Measurements from ENCODE around the gene EEFSEC. TPM values are rescaled to one million over a fixed set of nuclear protein-coding genes. Genes with fewer than 3 reads are reported as not detected.

The EEFSEC gene
- polyA plus RNA-seq, 1 donor (not counting 4 experiments of a cell fraction or from before 2014, with no cell fraction given), result 8.7 TPM

- Histone ChIP-seq H3K9ac (ENCODE audit: control insufficient read depth, extremely low read depth, insufficient read depth, low read length) (no peak overlapping the region), H3K4me1 (ENCODE audit: control insufficient read depth, extremely low read depth, insufficient read depth, low read length) (peaks cover 6% of the 10 kb centered on the region), H3K27ac (ENCODE audit: control insufficient read depth, insufficient read depth, low read length) (no peak overlapping the region), H3K9me1 (ENCODE audit: control insufficient read depth, extremely low read depth, insufficient read depth, low read length) (no peaks in the 10 kb centered on the region), H2AFZ (ENCODE audit: control insufficient read depth, low read length) (no peak overlapping the region), H3K79me2 (ENCODE audit: control insufficient read depth, insufficient read depth, low read length) (no peaks in the 10 kb centered on the region), H3K4me2 (ENCODE audit: control insufficient read depth, extremely low read depth, insufficient read depth, low read depth, low read length) (no peak overlapping the region), H3K9me3 (ENCODE audit: control insufficient read depth, low read depth, low read length) (no peaks in the 10 kb centered on the region), H4K20me1 (ENCODE audit: control insufficient read depth, extremely low read depth, insufficient read depth, low read length) (no peaks in the 10 kb centered on the region), H3K27me3 (ENCODE audit: control insufficient read depth, extremely low read depth, insufficient read depth, low read length) (peaks cover 4% of the 10 kb centered on the region), H3K4me3 (ENCODE audit: control insufficient read depth in 2 of 3, extremely low read depth in 1 of 3, insufficient read depth in 2 of 3, low read depth in 1 of 3, low read length in 3 of 3) (no peak overlapping the region), H3K36me3 (ENCODE audit: control insufficient read depth in 2 of 2, extremely low read depth in 1 of 2, insufficient read depth in 2 of 2, low read length in 2 of 2) (no peaks in the 10 kb centered on the region)
- no peak for TF ChIP-seq EZH2 (IDR thresholded peaks at IDR 0.05; ENCODE audit: low read length)
- TF ChIP-seq, protein P1, sequence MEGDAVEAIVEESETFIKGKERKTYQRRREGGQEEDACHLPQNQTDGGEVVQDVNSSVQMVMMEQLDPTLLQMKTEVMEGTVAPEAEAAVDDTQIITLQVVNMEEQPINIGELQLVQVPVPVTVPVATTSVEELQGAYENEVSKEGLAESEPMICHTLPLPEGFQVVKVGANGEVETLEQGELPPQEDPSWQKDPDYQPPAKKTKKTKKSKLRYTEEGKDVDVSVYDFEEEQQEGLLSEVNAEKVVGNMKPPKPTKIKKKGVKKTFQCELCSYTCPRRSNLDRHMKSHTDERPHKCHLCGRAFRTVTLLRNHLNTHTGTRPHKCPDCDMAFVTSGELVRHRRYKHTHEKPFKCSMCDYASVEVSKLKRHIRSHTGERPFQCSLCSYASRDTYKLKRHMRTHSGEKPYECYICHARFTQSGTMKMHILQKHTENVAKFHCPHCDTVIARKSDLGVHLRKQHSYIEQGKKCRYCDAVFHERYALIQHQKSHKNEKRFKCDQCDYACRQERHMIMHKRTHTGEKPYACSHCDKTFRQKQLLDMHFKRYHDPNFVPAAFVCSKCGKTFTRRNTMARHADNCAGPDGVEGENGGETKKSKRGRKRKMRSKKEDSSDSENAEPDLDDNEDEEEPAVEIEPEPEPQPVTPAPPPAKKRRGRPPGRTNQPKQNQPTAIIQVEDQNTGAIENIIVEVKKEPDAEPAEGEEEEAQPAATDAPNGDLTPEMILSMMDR (optimal IDR thresholded peaks at IDR 0.05 in 1 of 3, IDR thresholded peaks at IDR 0.05 in 1 of 3, conservative IDR thresholded peaks at IDR 0.05 in 1 of 3; ENCODE audit: extremely low read depth in 1 of 3, insufficient read depth in 2 of 3, low read length in 3 of 3), result no peak
- no peak for FAIRE-seq
- dilution Hi-C loops (cut with MboI; ENCODE audit: extremely low pct_ligation_motif_present, low sequenced_read_pairs), result no loop called here
- no peak for DNase-seq (ENCODE audit: low read depth, low spot score)
Observed at GRCh38 chr3:128415773-128416577, 262.7 kb downstream of the EEFSEC start.

GRCh38 chr3:128416578-128417211 is 263.4 kb downstream of the EEFSEC start:
- H3K4me1 ChIP-seq (ENCODE audit: control insufficient read depth, extremely low read depth, insufficient read depth, low read length), result peaks cover 6% of the 10 kb centered on the region
- H3K9me1 ChIP-seq (ENCODE audit: control insufficient read depth, extremely low read depth, insufficient read depth, low read length), result no peaks in the 10 kb centered on the region
- peaks cover 4% of the 10 kb centered on the region for H3K27me3 ChIP-seq (ENCODE audit: control insufficient read depth, extremely low read depth, insufficient read depth, low read length)
- H3K36me3 ChIP-seq (ENCODE audit: control insufficient read depth in 2 of 2, extremely low read depth in 1 of 2, insufficient read depth in 2 of 2, low read length in 2 of 2), result no peaks in the 10 kb centered on the region
- dilution Hi-C loops (cut with MboI; ENCODE audit: extremely low pct_ligation_motif_present, low sequenced_read_pairs), result no loop called here
- no peaks in the 10 kb centered on the region for H3K9me3 ChIP-seq (ENCODE audit: control insufficient read depth, low read depth, low read length)
- H4K20me1 ChIP-seq (ENCODE audit: control insufficient read depth, extremely low read depth, insufficient read depth, low read length), result no peaks in the 10 kb centered on the region
- DNase-seq (ENCODE audit: low read depth, low spot score) (no peak), FAIRE-seq (no peak)
- no peak overlapping the region for H3K4me2 ChIP-seq (ENCODE audit: control insufficient read depth, extremely low read depth, insufficient read depth, low read depth, low read length)
- no peak overlapping the region for H3K27ac ChIP-seq (ENCODE audit: control insufficient read depth, insufficient read depth, low read length)
- no peak overlapping the region for H3K9ac ChIP-seq (ENCODE audit: control insufficient read depth, extremely low read depth, insufficient read depth, low read length)
- no peak overlapping the region for H3K4me3 ChIP-seq (ENCODE audit: control insufficient read depth in 2 of 3, extremely low read depth in 1 of 3, insufficient read depth in 2 of 3, low read depth in 1 of 3, low read length in 3 of 3)
- no peaks in the 10 kb centered on the region for H3K79me2 ChIP-seq (ENCODE audit: control insufficient read depth, insufficient read depth, low read length)
- no peak for TF ChIP-seq EZH2 (IDR thresholded peaks at IDR 0.05; ENCODE audit: low read length)
- TF ChIP-seq, protein P1 (optimal IDR thresholded peaks at IDR 0.05 in 1 of 3, IDR thresholded peaks at IDR 0.05 in 1 of 3, conservative IDR thresholded peaks at IDR 0.05 in 1 of 3; ENCODE audit: extremely low read depth in 1 of 3, insufficient read depth in 2 of 3, low read length in 3 of 3), result no peak
- H2AFZ ChIP-seq (ENCODE audit: control insufficient read depth, low read length), result no peak overlapping the region
